ENCODE measurements around the gene SYT8.
A peak's percentile ranks its signal among the peaks of the same experiment; 100 is the strongest.

The SYT8 gene

GRCh38 chr11:1831338-1832210 is 3.2 kb upstream of the SYT8 start:
- DNase-seq (ENCODE audit: extremely low spot score): no peak
- no peak for TF ChIP-seq L3MBTL2 (conservative IDR thresholded peaks at IDR 0.05)
- ChIA-PET CTCF (interaction anchor here (0.6 to 4.6 kb wide), 8 partner anchors 9 to 325 kb away, joined by 3 to 77 read pairs (median 5); no protein-coding TSS in a partner anchor), POLR2A (no interaction called here)

DNA sequence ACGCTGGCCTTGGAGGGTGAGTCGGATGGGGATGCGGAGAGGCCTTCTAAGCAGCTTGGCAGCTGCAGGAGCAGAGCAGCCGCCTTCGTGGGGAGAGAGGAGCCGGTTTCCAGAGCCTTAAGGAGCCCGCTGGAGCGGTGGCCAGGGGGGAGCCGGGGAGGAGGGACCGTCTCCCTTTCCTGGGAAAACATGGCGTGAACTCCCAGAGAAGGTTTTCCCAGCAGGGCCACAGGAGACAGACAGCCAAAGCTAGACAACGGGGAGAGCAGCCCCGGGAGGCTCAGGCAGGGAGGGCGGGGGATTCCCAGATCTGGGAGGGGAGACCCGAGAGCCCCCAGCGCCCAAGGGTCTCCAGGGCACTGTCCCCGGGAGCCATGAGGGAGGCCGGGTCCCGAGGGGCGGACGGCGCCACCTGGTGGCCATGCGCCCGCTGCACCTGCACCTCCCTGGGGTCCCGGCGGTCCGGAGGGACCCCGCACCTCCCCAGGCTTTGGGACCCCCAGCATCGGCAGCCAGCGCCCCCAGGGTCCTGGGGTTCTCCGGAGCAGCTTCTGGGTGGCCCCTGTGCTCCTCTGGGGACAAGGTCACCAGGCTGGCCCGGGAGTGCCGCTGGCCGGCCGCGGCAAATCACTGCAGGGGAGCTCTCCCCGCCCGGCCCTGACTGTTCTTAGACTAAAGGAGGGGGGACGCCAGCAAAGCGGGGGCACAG is 2.4 kb upstream of the SYT8 start:
- POLR2A ChIA-PET: interaction anchor here (3.1 kb wide), 1 partner anchor 139 kb away, joined by 30 read pairs; no protein-coding TSS in a partner anchor
- DNase-seq (ENCODE audit: extremely low spot score): peak; percentile 81
- TF ChIP-seq SP1 (IDR thresholded peaks at IDR 0.05) (no peak), NFRKB (IDR thresholded peaks at IDR 0.05) (no peak), FOXA1 (IDR thresholded peaks at IDR 0.05) (no peak), FOXK2 (IDR thresholded peaks at IDR 0.05) (no peak), SUZ12 (IDR thresholded peaks at IDR 0.05) (no peak), ELF4 (IDR thresholded peaks at IDR 0.05) (no peak), HDGF (IDR thresholded peaks at IDR 0.05; ENCODE audit: borderline replicate concordance) (no peak), CTBP1 (IDR thresholded peaks at IDR 0.05; ENCODE audit: borderline replicate concordance) (no peak), ZNF384 (IDR thresholded peaks at IDR 0.05) (no peak), FOXM1 (IDR thresholded peaks at IDR 0.05; ENCODE audit: borderline replicate concordance) (no peak)

GRCh38 chr11:1832920-1833295 is 1.9 kb upstream of the SYT8 start:
- DNase-seq (ENCODE audit: extremely low spot score): no peak
- ChIA-PET CTCF (interaction anchor here (0.6 to 4.6 kb wide), 36 partner anchors 8 to 323 kb away, joined by 3 to 77 read pairs (median 4); partner anchors contain the start of gene KRTAP5-6), POLR2A (interaction anchor here (3.1 kb wide), 1 partner anchor 140 kb away, joined by 30 read pairs; no protein-coding TSS in a partner anchor)
- TF ChIP-seq LEF1 (IDR thresholded peaks at IDR 0.05; ENCODE audit: borderline replicate concordance): no peak
- TF ChIP-seq HDGF (IDR thresholded peaks at IDR 0.05; ENCODE audit: borderline replicate concordance): no peak
- no peak for TF ChIP-seq BHLHE40 (IDR thresholded peaks at IDR 0.05; ENCODE audit: borderline replicate concordance)
- no peak for TF ChIP-seq FOXK2 (IDR thresholded peaks at IDR 0.05)
- TF ChIP-seq FOXM1 (IDR thresholded peaks at IDR 0.05; ENCODE audit: borderline replicate concordance): no peak
- no peak for TF ChIP-seq ELF4 (IDR thresholded peaks at IDR 0.05)
- TF ChIP-seq ZNF384 (IDR thresholded peaks at IDR 0.05): no peak
- no peak for TF ChIP-seq L3MBTL2 (conservative IDR thresholded peaks at IDR 0.05)
- TF ChIP-seq NFRKB (IDR thresholded peaks at IDR 0.05): no peak
- TF ChIP-seq, protein P1, sequence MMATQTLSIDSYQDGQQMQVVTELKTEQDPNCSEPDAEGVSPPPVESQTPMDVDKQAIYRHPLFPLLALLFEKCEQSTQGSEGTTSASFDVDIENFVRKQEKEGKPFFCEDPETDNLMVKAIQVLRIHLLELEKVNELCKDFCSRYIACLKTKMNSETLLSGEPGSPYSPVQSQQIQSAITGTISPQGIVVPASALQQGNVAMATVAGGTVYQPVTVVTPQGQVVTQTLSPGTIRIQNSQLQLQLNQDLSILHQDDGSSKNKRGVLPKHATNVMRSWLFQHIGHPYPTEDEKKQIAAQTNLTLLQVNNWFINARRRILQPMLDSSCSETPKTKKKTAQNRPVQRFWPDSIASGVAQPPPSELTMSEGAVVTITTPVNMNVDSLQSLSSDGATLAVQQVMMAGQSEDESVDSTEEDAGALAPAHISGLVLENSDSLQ (IDR thresholded peaks at IDR 0.05): no peak
- no peak for TF ChIP-seq TARDBP (IDR thresholded peaks at IDR 0.05)
- no peak for TF ChIP-seq ARNT (IDR thresholded peaks at IDR 0.05)

More for the DNA sequence above, 2.4 kb upstream of the SYT8 start:
- CTCF ChIA-PET: interaction anchor here (0.6 to 4.6 kb wide), 36 partner anchors 9 to 324 kb away, joined by 3 to 77 read pairs (median 4); partner anchors contain the start of gene KRTAP5-6

GRCh38 chr11:1834062-1834610 is 654 bp upstream of the SYT8 start:
- DNase-seq (ENCODE audit: extremely low spot score): no peak
- TF ChIP-seq FOXK2 (IDR thresholded peaks at IDR 0.05) (no peak), ZNF384 (IDR thresholded peaks at IDR 0.05) (no peak), ARNT (IDR thresholded peaks at IDR 0.05) (no peak), LEF1 (IDR thresholded peaks at IDR 0.05; ENCODE audit: borderline replicate concordance) (no peak), ELF4 (IDR thresholded peaks at IDR 0.05) (no peak)
- TF ChIP-seq, protein P1 (IDR thresholded peaks at IDR 0.05): no peak
- POLR2A ChIA-PET: interaction anchor here (3.1 kb wide), 1 partner anchor 141 kb away, joined by 30 read pairs; no protein-coding TSS in a partner anchor
- CTCF ChIA-PET: interaction anchor here (1.2 to 4.6 kb wide), 5 partner anchors 9 to 317 kb away, joined by 6 to 77 read pairs (median 13); no protein-coding TSS in a partner anchor

- TF ChIP-seq LEF1 (IDR thresholded peaks at IDR 0.05; ENCODE audit: borderline replicate concordance): no peak
- TF ChIP-seq NFRKB (IDR thresholded peaks at IDR 0.05): no peak
- no peak for TF ChIP-seq ELF4 (IDR thresholded peaks at IDR 0.05)
- no peak for TF ChIP-seq TARDBP (IDR thresholded peaks at IDR 0.05)
- TF ChIP-seq ARNT (IDR thresholded peaks at IDR 0.05): no peak
- TF ChIP-seq FOXA1 (IDR thresholded peaks at IDR 0.05): no peak
- TF ChIP-seq, protein P1 (IDR thresholded peaks at IDR 0.05): no peak
- TF ChIP-seq L3MBTL2 (conservative IDR thresholded peaks at IDR 0.05): no peak
- TF ChIP-seq FOXM1 (IDR thresholded peaks at IDR 0.05; ENCODE audit: borderline replicate concordance): no peak
- no peak for TF ChIP-seq ZNF384 (IDR thresholded peaks at IDR 0.05)
- ChIA-PET CTCF (no interaction called here), POLR2A (no interaction called here)
- DNase-seq (ENCODE audit: extremely low spot score): no peak
Measured at GRCh38 chr11:1835671-1836010, 851 bp downstream of the SYT8 start.
